Sigmoid colon (tissue), 4 donors: ENCODE results near the gene SPON1.

Source experiments
- EP300 ChIP-seq, 4 donors: sonication (generic); formaldehyde crosslinking; IDR thresholded peaks; one replicate each; pipeline ENCODE4 v1.6.1; 2017; ENCODE audit warnings: antibody characterized with exemption in 4 of 4
- POLR2A ChIP-seq, 2 donors: fragments of 450-650 bp; IDR thresholded peaks; one replicate each; pipeline ENCODE4 v1.6.1; 2016; ENCODE audit warnings: antibody characterized with exemption in 2 of 2, mild to moderate bottlenecking in 2 of 2, moderate library complexity in 2 of 2
- POLR2AphosphoS5 ChIP-seq, 4 donors: sonication (generic); formaldehyde crosslinking; IDR thresholded peaks; one replicate each; pipeline ENCODE4 v1.6.1; 2017; ENCODE audit warnings: antibody characterized with exemption in 4 of 4
- TF ChIP-seq, protein P1 (sequence below), 4 experiments: fragments of 450-650 bp in 3 of 4; fragments of 200-600 bp in 1 of 4; IDR thresholded peaks; one replicate each; pipeline ENCODE4 v1.5.1; 2016 to 2019; ENCODE audit warnings: antibody characterized with exemption in 4 of 4, mild to moderate bottlenecking in 3 of 4, moderate library complexity in 2 of 4

GRCh38 chr11:14010665-14011064 is 48.1 kb downstream of the SPON1 start:
- TF ChIP-seq POLR2AphosphoS5 (IDR thresholded peaks at IDR 0.05), result no peak
- no peak for TF ChIP-seq POLR2A (IDR thresholded peaks at IDR 0.05)
- TF ChIP-seq, protein P1, sequence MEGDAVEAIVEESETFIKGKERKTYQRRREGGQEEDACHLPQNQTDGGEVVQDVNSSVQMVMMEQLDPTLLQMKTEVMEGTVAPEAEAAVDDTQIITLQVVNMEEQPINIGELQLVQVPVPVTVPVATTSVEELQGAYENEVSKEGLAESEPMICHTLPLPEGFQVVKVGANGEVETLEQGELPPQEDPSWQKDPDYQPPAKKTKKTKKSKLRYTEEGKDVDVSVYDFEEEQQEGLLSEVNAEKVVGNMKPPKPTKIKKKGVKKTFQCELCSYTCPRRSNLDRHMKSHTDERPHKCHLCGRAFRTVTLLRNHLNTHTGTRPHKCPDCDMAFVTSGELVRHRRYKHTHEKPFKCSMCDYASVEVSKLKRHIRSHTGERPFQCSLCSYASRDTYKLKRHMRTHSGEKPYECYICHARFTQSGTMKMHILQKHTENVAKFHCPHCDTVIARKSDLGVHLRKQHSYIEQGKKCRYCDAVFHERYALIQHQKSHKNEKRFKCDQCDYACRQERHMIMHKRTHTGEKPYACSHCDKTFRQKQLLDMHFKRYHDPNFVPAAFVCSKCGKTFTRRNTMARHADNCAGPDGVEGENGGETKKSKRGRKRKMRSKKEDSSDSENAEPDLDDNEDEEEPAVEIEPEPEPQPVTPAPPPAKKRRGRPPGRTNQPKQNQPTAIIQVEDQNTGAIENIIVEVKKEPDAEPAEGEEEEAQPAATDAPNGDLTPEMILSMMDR (IDR thresholded peaks at IDR 0.05), result no peak
- TF ChIP-seq EP300 (IDR thresholded peaks at IDR 0.05), result no peak
